ENCODE measurements around the gene PIGB. TPM values are rescaled to one million over a fixed set of nuclear protein-coding genes. Genes with fewer than 3 reads are reported as not detected.
"Not testable (repeated sequence)": the region's sequence is repeated elsewhere in the genome, so short reads cannot be mapped to it uniquely, and the experiment has no call there.

The PIGB gene
- total RNA-seq, 5 donors from 2014 or later (not counting 1 experiment from before 2014, with no cell fraction given): 16.3 to 28.2 (median 20.1) TPM

DNA sequence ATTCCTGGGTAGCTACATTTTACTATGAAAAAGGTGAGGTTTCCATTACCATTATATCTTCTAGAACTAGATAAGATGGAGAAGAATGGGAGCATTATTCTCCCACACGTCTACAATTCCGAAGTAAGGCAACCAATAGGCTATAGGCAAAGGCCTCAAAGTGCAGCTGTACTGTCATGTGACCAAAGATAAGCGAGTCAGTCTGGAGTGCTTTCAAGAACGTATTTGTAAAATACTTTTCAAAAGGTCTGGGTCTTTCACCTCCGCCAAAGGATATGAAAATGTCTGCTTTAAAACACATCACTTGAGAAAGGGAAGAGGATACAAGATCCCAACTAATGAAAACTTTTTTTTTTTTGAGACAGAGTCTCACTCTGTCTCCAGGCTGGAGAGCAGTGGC, 79.2 kb downstream of the PIGB start:
- no peak overlapping the region for H3K27ac ChIP-seq (ENCODE audit: low read length)
- no peak overlapping the region for H3K4me3 ChIP-seq (ENCODE audit: control insufficient read depth in 1 of 2, extremely low read depth in 1 of 2, low read length in 1 of 2)
- no peaks in the 10 kb centered on the region for H3K4me1 ChIP-seq (ENCODE audit: control insufficient read depth in 1 of 2, extremely low read depth in 1 of 2, insufficient read depth in 2 of 2, low read length in 2 of 2)
- Mint-ChIP-seq H3K36me3 (peaks cover 40% of the 10 kb centered on the region), H3K27ac (no peak overlapping the region), H3K9me3 (peaks cover 0 to 4% (median 0%) of the 10 kb centered on the region in 3 donors), H3K27me3 (no peaks in the 10 kb centered on the region), H3K4me3 (no peak overlapping the region), H3K4me1 (peaks cover 49 to 58% (median 57%) of the 10 kb centered on the region in 3 donors)
- H3K27me3 ChIP-seq (replicated peaks in 1 of 2; ENCODE audit: control insufficient read depth in 2 of 2, extremely low read depth in 1 of 2, insufficient read depth in 2 of 2, low read length in 1 of 2): no peaks in the 10 kb centered on the region
- H3K36me3 ChIP-seq (ENCODE audit: control insufficient read depth in 2 of 2, extremely low read depth in 1 of 2, insufficient read depth in 1 of 2, low read length in 1 of 2): peaks cover 2 to 5% of the 10 kb centered on the region in 2 donors
- CTCF ChIA-PET: interaction anchor here in 1 of 2 donors (0.7 kb wide), 1 partner anchor 660 kb away, joined by 3 read pairs; no protein-coding TSS in a partner anchor
- no peak for ATAC-seq (replicated peaks in 1 of 4)
- POLR2A ChIA-PET: no interaction called here
- no peaks in the 10 kb centered on the region for H3K9me3 ChIP-seq
- WGBS (ENCODE audit: insufficient coverage): 100% methylated on average over 3 of the region's 5 CpGs
- no peak for DNase-seq

- H3K27me3 ChIP-seq (replicated peaks in 1 of 2; ENCODE audit: control insufficient read depth in 2 of 2, extremely low read depth in 1 of 2, insufficient read depth in 2 of 2, low read length in 1 of 2); H3K27ac ChIP-seq (ENCODE audit: low read length); H3K4me3 Mint-ChIP-seq; POLR2A ChIA-PET; H3K36me3 ChIP-seq (ENCODE audit: control insufficient read depth in 2 of 2, extremely low read depth in 1 of 2, insufficient read depth in 1 of 2, low read length in 1 of 2); H3K9me3 Mint-ChIP-seq; DNase-seq; H3K4me3 ChIP-seq (ENCODE audit: control insufficient read depth in 1 of 2, extremely low read depth in 1 of 2, low read length in 1 of 2); H3K27me3 Mint-ChIP-seq; H3K27ac Mint-ChIP-seq; H3K9me3 ChIP-seq; H3K4me1 ChIP-seq (ENCODE audit: control insufficient read depth in 1 of 2, extremely low read depth in 1 of 2, insufficient read depth in 2 of 2, low read length in 2 of 2); CTCF ChIA-PET; ATAC-seq (replicated peaks in 1 of 4): not testable (repeated sequence)
- Mint-ChIP-seq H3K4me1 (peaks cover 58 to 71% (median 64%) of the 10 kb centered on the region in 3 donors), H3K36me3 (peaks cover 34% of the 10 kb centered on the region)
- no CpG with 5 or more reads among the region's 8 CpGs for WGBS (ENCODE audit: insufficient coverage)
Observed at GRCh38 chr15:55400050-55400449, 81.0 kb downstream of the PIGB start.

DNA sequence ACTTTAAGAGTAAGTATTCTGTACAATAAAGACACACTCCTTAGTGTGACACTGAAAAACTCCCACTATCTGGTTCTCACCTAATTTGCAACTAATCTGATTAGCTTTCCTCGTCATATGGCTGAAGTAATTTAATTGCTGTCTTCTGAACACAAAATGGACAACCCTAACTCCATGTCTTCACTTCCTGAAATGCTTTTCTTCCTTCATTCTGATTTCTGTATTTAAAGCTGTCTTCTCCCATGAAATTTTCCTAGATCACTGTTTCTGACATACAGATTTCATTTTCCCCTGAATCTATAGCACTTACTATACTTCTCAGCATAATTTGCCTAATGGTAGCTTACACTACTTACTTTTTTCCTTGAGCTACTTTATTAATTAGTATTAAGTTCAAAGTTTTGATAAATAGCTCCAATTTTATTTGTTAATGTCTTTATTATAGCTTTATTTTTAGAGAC, 82.8 kb downstream of the PIGB start:
- Histone ChIP-seq H3K4me3 (ENCODE audit: control insufficient read depth in 1 of 2, extremely low read depth in 1 of 2, low read length in 1 of 2) (no peak overlapping the region), H3K27ac (ENCODE audit: low read length) (no peak overlapping the region), H3K4me1 (ENCODE audit: control insufficient read depth in 1 of 2, extremely low read depth in 1 of 2, insufficient read depth in 2 of 2, low read length in 2 of 2) (peaks cover 5 to 17% of the 10 kb centered on the region in 2 experiments), H3K36me3 (ENCODE audit: control insufficient read depth in 2 of 2, extremely low read depth in 1 of 2, insufficient read depth in 1 of 2, low read length in 1 of 2) (peaks cover 0 to 5% of the 10 kb centered on the region in 2 donors), H3K27me3 (replicated peaks in 1 of 2; ENCODE audit: control insufficient read depth in 2 of 2, extremely low read depth in 1 of 2, insufficient read depth in 2 of 2, low read length in 1 of 2) (no peaks in the 10 kb centered on the region), H3K9me3 (no peaks in the 10 kb centered on the region)
- Mint-ChIP-seq H3K36me3 (peaks cover 22% of the 10 kb centered on the region), H3K9me3 (no peaks in the 10 kb centered on the region), H3K27me3 (no peaks in the 10 kb centered on the region), H3K27ac (no peak overlapping the region), H3K4me3 (no peak overlapping the region), H3K4me1 (peaks cover 53 to 59% (median 58%) of the 10 kb centered on the region in 3 donors)
- 80% methylated on average over 1 of the region's 1 CpG for WGBS (ENCODE audit: insufficient coverage)
- no peak for DNase-seq
- CTCF ChIA-PET: interaction anchor here in 1 of 2 donors (0.6 to 1.2 kb wide), 2 partner anchors 10 to 18 kb away, joined by 3 to 9 read pairs; no protein-coding TSS in a partner anchor
- POLR2A ChIA-PET: no interaction called here
- no peak for ATAC-seq (replicated peaks in 1 of 4)

DNA sequence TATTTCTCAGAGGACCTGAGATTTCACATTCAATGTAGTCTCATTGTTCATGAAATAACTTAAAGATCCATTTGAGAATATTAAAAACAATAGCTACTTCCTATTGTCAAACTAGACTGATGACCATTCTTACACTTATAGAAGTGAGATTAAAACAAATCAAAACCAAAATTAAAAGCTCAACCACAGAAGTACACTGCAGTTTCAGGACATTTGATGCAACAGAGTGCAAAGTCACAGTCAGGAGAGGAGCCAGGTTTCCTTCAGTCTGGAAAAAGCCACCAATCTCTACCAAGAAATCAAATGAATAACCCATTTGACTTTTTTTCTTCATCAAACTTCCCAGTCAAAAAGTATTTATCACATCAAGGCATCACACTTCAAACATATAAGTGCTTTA, 83.7 kb downstream of the PIGB start:
- no peak overlapping the region for H3K27ac ChIP-seq (ENCODE audit: low read length)
- Mint-ChIP-seq H3K36me3 (peaks cover 16% of the 10 kb centered on the region), H3K9me3 (no peaks in the 10 kb centered on the region), H3K27ac (peak overlapping the region in 1 of 2 donors; percentile 30), H3K4me3 (no peak overlapping the region), H3K4me1 (peaks cover 59 to 67% (median 59%) of the 10 kb centered on the region in 3 donors), H3K27me3 (no peaks in the 10 kb centered on the region)
- ChIA-PET POLR2A (no interaction called here), CTCF (interaction anchor here in 1 of 2 donors (0.5 to 1.5 kb wide), 4 partner anchors 33 to 126 kb away, joined by 3 to 5 read pairs (median 4); no protein-coding TSS in a partner anchor)
- ATAC-seq (replicated peaks in 1 of 4): no peak
- no peak overlapping the region for H3K4me3 ChIP-seq (ENCODE audit: control insufficient read depth in 1 of 2, extremely low read depth in 1 of 2, low read length in 1 of 2)
- DNase-seq: no peak
- H3K27me3 ChIP-seq (replicated peaks in 1 of 2; ENCODE audit: control insufficient read depth in 2 of 2, extremely low read depth in 1 of 2, insufficient read depth in 2 of 2, low read length in 1 of 2): no peaks in the 10 kb centered on the region
- H3K9me3 ChIP-seq: no peaks in the 10 kb centered on the region
- peaks cover 5 to 22% of the 10 kb centered on the region in 2 experiments for H3K4me1 ChIP-seq (ENCODE audit: control insufficient read depth in 1 of 2, extremely low read depth in 1 of 2, insufficient read depth in 2 of 2, low read length in 2 of 2)
- no peaks in the 10 kb centered on the region for H3K36me3 ChIP-seq (ENCODE audit: control insufficient read depth in 2 of 2, extremely low read depth in 1 of 2, insufficient read depth in 1 of 2, low read length in 1 of 2)

DNA sequence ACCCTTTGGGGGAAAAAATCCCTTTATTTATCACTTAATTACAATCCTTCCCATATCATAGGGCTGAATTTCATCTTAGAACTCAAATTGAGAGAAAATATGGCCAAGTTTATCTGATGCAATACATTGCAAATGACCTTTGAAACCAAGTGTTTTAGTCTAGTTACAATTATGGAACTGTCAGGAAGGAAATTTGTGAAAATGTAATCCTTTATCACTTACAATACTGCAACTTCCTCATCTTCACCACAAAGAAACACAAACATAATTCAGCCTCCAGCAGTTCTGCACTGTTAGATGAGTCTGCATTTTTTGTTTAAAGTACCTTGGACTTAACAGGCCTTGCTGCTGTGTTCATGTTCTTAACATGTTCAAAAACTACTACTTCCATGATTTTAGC, 84.5 kb downstream of the PIGB start:
- Mint-ChIP-seq H3K27me3 (no peaks in the 10 kb centered on the region), H3K27ac (peak overlapping the region; percentile 1 to 28), H3K9me3 (no peaks in the 10 kb centered on the region), H3K4me1 (peaks cover 55 to 64% (median 62%) of the 10 kb centered on the region in 3 donors), H3K36me3 (peaks cover 9% of the 10 kb centered on the region), H3K4me3 (no peak overlapping the region)
- ATAC-seq (replicated peaks in 1 of 4): no peak
- H3K4me1 ChIP-seq (ENCODE audit: control insufficient read depth in 1 of 2, extremely low read depth in 1 of 2, insufficient read depth in 2 of 2, low read length in 2 of 2): peaks cover 5 to 23% of the 10 kb centered on the region in 2 experiments
- no peak for DNase-seq
- H3K9me3 ChIP-seq: no peaks in the 10 kb centered on the region
- H3K27me3 ChIP-seq (replicated peaks in 1 of 2; ENCODE audit: control insufficient read depth in 2 of 2, extremely low read depth in 1 of 2, insufficient read depth in 2 of 2, low read length in 1 of 2): no peaks in the 10 kb centered on the region
- CTCF ChIA-PET: interaction anchor here in 1 of 2 donors (1.5 kb wide), 1 partner anchor 32 kb away, joined by 3 read pairs; no protein-coding TSS in a partner anchor
- H3K27ac ChIP-seq (ENCODE audit: low read length): no peak overlapping the region
- POLR2A ChIA-PET: no interaction called here
- no peak overlapping the region for H3K4me3 ChIP-seq (ENCODE audit: control insufficient read depth in 1 of 2, extremely low read depth in 1 of 2, low read length in 1 of 2)
- no peaks in the 10 kb centered on the region for H3K36me3 ChIP-seq (ENCODE audit: control insufficient read depth in 2 of 2, extremely low read depth in 1 of 2, insufficient read depth in 1 of 2, low read length in 1 of 2)

Other genes with a start within 250 kb of the PIGB start
- 100 to 1,000 TPM in 3 of 5 donors, 10 to 100 TPM in 2; 88.9 to 133 (median 108) TPM for gene RSL24D1, start 122.3 kb upstream of the PIGB start, total RNA-seq
- gene RAB27A, start 29.4 kb upstream of the PIGB start, total RNA-seq: 10 to 100 TPM; 29.7 to 47.2 (median 35.2) TPM
- gene PIGBOS1, start 99 bp upstream of the PIGB start, total RNA-seq: 10 to 100 TPM; 10.0 to 24.4 (median 16.7) TPM
- gene CCPG1, start 89.1 kb downstream of the PIGB start, total RNA-seq: 10 to 100 TPM; 21.3 to 32.5 (median 25.6) TPM
- gene PIERCE2, start 89.3 kb downstream of the PIGB start, total RNA-seq: not detected
- gene DNAAF4, start 189.0 kb downstream of the PIGB start, total RNA-seq: 1 to 10 TPM in 3 of 5 donors, not detected in 2; 1.5 to 1.7 (median 1.7) TPM

All from T-cell (primary cell).